Naive thymus-derived CD4-positive, alpha-beta T cell (primary cell): ENCODE measurements around the gene ANKDD1B. TPM values are rescaled to one million over a fixed set of nuclear protein-coding genes. Genes with fewer than 3 reads are reported as not detected.

Experiments used
- ATAC-seq: fragments of 150-1000 bp; cut with Tn5 transposase; 2 replicates; pipeline ENCODE4 v1.10.0; 2021; ENCODE audit warnings: mild to moderate bottlenecking, moderate library complexity
- CTCF ChIA-PET: fragments of 350-600 bp; sonication (Branson Sonifier 250); formaldehyde crosslinking; loops from one replicate; lab custom pipeline; 2021; ENCODE audit warnings: antibody characterized with exemption; lab: Charles Lee
- POLR2A ChIA-PET: fragments of 350-600 bp; sonication (Branson Sonifier 250); formaldehyde crosslinking; loops from one replicate; lab custom pipeline; 2021; ENCODE audit warnings: antibody characterized with exemption, inconsistent platforms; lab: Charles Lee
- DNase-seq, 9 donors: peaks; one replicate each; pipeline versions ENCODE4 v3.0.0 to v3.0.0-alpha.2; 2020 to 2022; ENCODE audit warnings: mixed read lengths in 1 of 9
- H3K27ac ChIP-seq: one replicate; pipeline ENCODE4 v1.7.0; 2013; ENCODE audit warnings: mild to moderate bottlenecking, low read depth, low read length, moderate library complexity
- H3K27me3 ChIP-seq, 2 donors: one replicate each; pipeline ENCODE4 v1.7.0; 2013; ENCODE audit warnings: low read length in 2 of 2, mild to moderate bottlenecking in 2 of 2, moderate library complexity in 2 of 2; ENCODE audit not compliant: control insufficient read depth in 2 of 2, insufficient read depth in 2 of 2
- H3K36me3 ChIP-seq, 3 experiments: 1 replicate in 2 of 3; 2 replicates in 1 of 3; pipeline ENCODE4 v1.7.0; 2013; ENCODE audit warnings: low read length in 3 of 3, mild to moderate bottlenecking in 3 of 3, moderate library complexity in 1 of 3; ENCODE audit not compliant: insufficient read depth in 3 of 3, control insufficient read depth in 2 of 3
- H3K4me1 ChIP-seq, 2 donors: one replicate each; pipeline ENCODE4 v1.7.0; 2013; ENCODE audit warnings: low read length in 2 of 2, mild to moderate bottlenecking in 2 of 2, moderate library complexity in 1 of 2; ENCODE audit not compliant: control insufficient read depth in 2 of 2, insufficient read depth in 2 of 2
- H3K4me3 ChIP-seq: 2 replicates; pipeline ENCODE4 v1.7.0; 2013; ENCODE audit warnings: mild to moderate bottlenecking, low read length
- H3K9me3 ChIP-seq, 3 experiments: 1 replicate in 2 of 3; 2 replicates in 1 of 3; pipeline ENCODE4 v1.7.0; 2013; ENCODE audit warnings: low read length in 3 of 3; ENCODE audit not compliant: control insufficient read depth in 2 of 3
- H3K27ac Mint-ChIP-seq, 9 donors: one replicate each; pipeline ENCODE4 v1.8.0; 2020 to 2022; ENCODE audit warnings: mixed read lengths in 9 of 9, mild to moderate bottlenecking in 8 of 9, moderate library complexity in 5 of 9, inconsistent platforms in 2 of 9
- H3K27me3 Mint-ChIP-seq, 5 donors: one replicate each; pipeline ENCODE4 v1.8.0; 2021 to 2022; ENCODE audit warnings: mixed read lengths in 5 of 5, mild to moderate bottlenecking in 1 of 5
- H3K36me3 Mint-ChIP-seq, 5 donors: one replicate each; pipeline ENCODE4 v1.8.0; 2020 to 2022; ENCODE audit warnings: mixed read lengths in 5 of 5, mild to moderate bottlenecking in 3 of 5, inconsistent platforms in 1 of 5
- H3K4me1 Mint-ChIP-seq, 7 donors: one replicate each; pipeline ENCODE4 v1.8.0; 2020 to 2022; ENCODE audit warnings: mixed read lengths in 7 of 7, mild to moderate bottlenecking in 3 of 7, inconsistent platforms in 1 of 7
- H3K4me3 Mint-ChIP-seq, 10 donors: one replicate each; pipeline ENCODE4 v1.8.0; 2020 to 2022; ENCODE audit warnings: mild to moderate bottlenecking in 10 of 10, mixed read lengths in 10 of 10, moderate library complexity in 6 of 10, inconsistent platforms in 2 of 10
- H3K9me3 Mint-ChIP-seq, 11 donors: one replicate each; pipeline ENCODE4 v1.8.0; 2020 to 2022; ENCODE audit warnings: mixed read lengths in 11 of 11, mild to moderate bottlenecking in 4 of 11, inconsistent platforms in 1 of 11, moderate library complexity in 1 of 11
- intact Hi-C, 2 donors: fragments of 100-400 bp; cut with micrococcal nuclease; formaldehyde crosslinking; loops; one replicate each; pipeline ENCODE4 v1.15.1; 2023
- polyA plus RNA-seq, 2 donors: library from polyadenylated mRNA; unstranded; fragments of 300-500 nt; fragmentation: Illumina TruSeq; gene quantifications; one replicate each; pipeline ENCODE4 v1.2.3, GENCODE V29; 2021
- total RNA-seq, 6 experiments: library from RNA in 5 of 6; stranded (reverse) in 5 of 6; gene quantifications; 1 replicate in 5 of 6; 2 replicates in 1 of 6; pipeline ENCODE4 v1.2.3 and lab custom pipeline; 2021 to 2026

ANKDD1B gene
- total and polyA plus RNA-seq, 7 experiments from 2014 or later, result 0.12 to 0.70 (median 0.36) TPM; not detected in 1

DNA sequence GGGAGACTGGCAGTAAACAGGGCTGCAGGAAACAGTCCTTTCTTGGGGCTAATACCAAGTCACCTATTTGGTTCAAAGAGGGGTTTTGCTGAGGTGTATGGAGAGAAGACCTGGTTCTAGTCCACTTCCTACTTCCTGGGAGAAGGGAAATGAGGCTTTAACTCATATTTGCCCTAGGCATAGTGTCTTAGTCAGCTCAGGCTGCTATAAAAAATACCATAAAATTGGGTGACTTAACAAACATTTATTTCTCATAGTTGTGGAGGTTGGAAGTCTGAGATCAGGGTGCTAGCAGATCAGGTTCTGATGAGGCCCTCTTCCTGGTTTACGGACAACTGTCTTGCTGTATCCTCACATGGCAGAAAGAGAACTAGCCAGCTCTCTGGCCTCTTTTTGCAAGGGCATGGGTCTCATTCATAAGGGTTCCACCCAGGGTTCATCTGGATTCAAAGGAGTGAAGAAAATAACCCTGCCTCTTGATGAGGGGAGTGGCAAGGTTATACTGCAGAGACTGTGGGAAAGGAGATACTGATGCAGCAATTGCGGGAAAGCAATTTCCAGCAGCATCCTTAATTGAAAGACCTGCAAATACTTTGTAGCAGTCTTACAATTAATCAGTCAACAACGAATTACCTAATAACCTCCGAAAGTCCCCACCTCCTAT, 40.5 kb downstream of the ANKDD1B start:
- H3K36me3 Mint-ChIP-seq, result peaks cover 0 to 4% (median 0%) of the 10 kb centered on the region in 5 donors
- no peaks in the 10 kb centered on the region for H3K27me3 ChIP-seq
- H3K4me1 Mint-ChIP-seq, result peaks cover 0 to 6% (median 0%) of the 10 kb centered on the region in 7 donors
- H3K36me3 ChIP-seq, result no peaks in the 10 kb centered on the region
- DNase-seq, result no peak
- intact Hi-C loops, result no loop called here
- peaks cover 0 to 5% (median 0%) of the 10 kb centered on the region in 5 donors for H3K27me3 Mint-ChIP-seq
- no peak for ATAC-seq
- no peak overlapping the region for H3K4me3 ChIP-seq
- no peaks in the 10 kb centered on the region for H3K4me1 ChIP-seq
- peaks cover 0 to 7% (median 2%) of the 10 kb centered on the region in 11 donors for H3K9me3 Mint-ChIP-seq
- POLR2A ChIA-PET, result no interaction called here
- no peak overlapping the region for H3K27ac Mint-ChIP-seq
- no peaks in the 10 kb centered on the region for H3K9me3 ChIP-seq
- CTCF ChIA-PET, result no interaction called here
- H3K27ac ChIP-seq, result no peak overlapping the region
- H3K4me3 Mint-ChIP-seq, result no peak overlapping the region

GRCh38 chr5:75653521-75653920, 42.3 kb downstream of the ANKDD1B start:
- peaks cover 0 to 3% (median 0%) of the 10 kb centered on the region in 11 donors for H3K9me3 Mint-ChIP-seq
- no peak overlapping the region for H3K27ac Mint-ChIP-seq
- H3K4me1 Mint-ChIP-seq, result peaks cover 0 to 5% (median 0%) of the 10 kb centered on the region in 7 donors
- H3K4me3 Mint-ChIP-seq, result no peak overlapping the region
- DNase-seq, result no peak
- no peak for ATAC-seq
- Histone ChIP-seq H3K36me3 (no peaks in the 10 kb centered on the region), H3K27me3 (no peaks in the 10 kb centered on the region), H3K27ac (no peak overlapping the region), H3K4me3 (no peak overlapping the region), H3K4me1 (no peaks in the 10 kb centered on the region), H3K9me3 (no peaks in the 10 kb centered on the region)
- peaks cover 0 to 4% (median 0%) of the 10 kb centered on the region in 5 donors for H3K36me3 Mint-ChIP-seq
- ChIA-PET CTCF (no interaction called here), POLR2A (no interaction called here)
- peaks cover 0 to 5% (median 0%) of the 10 kb centered on the region in 5 donors for H3K27me3 Mint-ChIP-seq
- intact Hi-C loops, result no loop called here

DNA sequence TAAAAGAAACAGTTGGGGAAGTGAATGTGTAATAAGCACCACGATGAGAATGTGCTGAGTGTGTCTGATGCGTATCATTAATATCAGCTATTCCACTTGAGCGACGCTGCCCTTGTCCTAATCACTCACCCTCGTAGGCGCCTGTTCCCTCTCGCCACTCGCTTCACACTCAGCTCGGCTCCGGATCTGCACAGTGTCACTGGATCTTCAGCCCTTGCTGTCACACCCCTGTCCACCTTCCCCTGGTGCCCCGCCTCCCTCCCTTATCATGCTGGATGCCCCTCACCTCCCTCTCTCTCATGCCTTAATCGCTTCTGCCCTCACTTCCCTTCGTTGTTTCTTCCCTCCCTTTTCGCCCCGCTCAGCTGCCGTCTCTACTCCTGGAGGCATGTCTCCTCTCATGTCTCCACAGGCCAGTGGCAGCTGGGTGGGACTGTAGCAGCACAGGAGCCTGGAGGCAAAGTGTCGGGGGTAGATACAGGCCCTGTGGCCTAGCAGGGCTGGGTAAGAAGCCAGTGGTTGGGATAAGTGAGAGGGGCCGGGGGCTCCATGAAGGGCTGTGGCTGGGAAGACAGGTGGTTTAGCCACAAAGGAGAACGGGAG, 43.5 kb downstream of the ANKDD1B start:
- Histone ChIP-seq H3K36me3 (no peaks in the 10 kb centered on the region), H3K27ac (no peak overlapping the region), H3K9me3 (no peaks in the 10 kb centered on the region), H3K4me3 (no peak overlapping the region), H3K27me3 (no peaks in the 10 kb centered on the region), H3K4me1 (no peaks in the 10 kb centered on the region)
- Mint-ChIP-seq H3K27me3 (peaks cover 0 to 5% (median 0%) of the 10 kb centered on the region in 5 donors), H3K4me1 (peaks cover 0 to 5% (median 0%) of the 10 kb centered on the region in 7 donors), H3K4me3 (no peak overlapping the region), H3K27ac (no peak overlapping the region), H3K9me3 (peaks cover 0 to 3% (median 0%) of the 10 kb centered on the region in 11 donors), H3K36me3 (peaks cover 0 to 4% (median 0%) of the 10 kb centered on the region in 5 donors)
- intact Hi-C loops, result no loop called here
- DNase-seq, result no peak
- POLR2A ChIA-PET, result no interaction called here
- CTCF ChIA-PET, result no interaction called here
- no peak for ATAC-seq

GRCh38 chr5:75656311-75657003, 45.2 kb downstream of the ANKDD1B start:
- DNase-seq (no peak), ATAC-seq (no peak)
- Mint-ChIP-seq H3K4me3 (peak overlapping the region in 9 of 10 donors; percentile 7 to 62 (median 49)), H3K27me3 (peaks cover 0 to 5% (median 0%) of the 10 kb centered on the region in 5 donors), H3K36me3 (peaks cover 0 to 2% (median 0%) of the 10 kb centered on the region in 5 donors), H3K9me3 (peaks cover 0 to 3% (median 0%) of the 10 kb centered on the region in 11 donors), H3K4me1 (peaks cover 0 to 7% (median 0%) of the 10 kb centered on the region in 7 donors), H3K27ac (no peak overlapping the region)
- Histone ChIP-seq H3K27ac (no peak overlapping the region), H3K36me3 (no peaks in the 10 kb centered on the region), H3K27me3 (no peaks in the 10 kb centered on the region), H3K9me3 (no peaks in the 10 kb centered on the region), H3K4me3 (no peak overlapping the region), H3K4me1 (no peaks in the 10 kb centered on the region)
- intact Hi-C loops, result no loop called here
- ChIA-PET POLR2A (interaction anchor here (0.7 kb wide), 1 partner anchor 21 kb away, joined by 3 read pairs; no protein-coding TSS in a partner anchor), CTCF (no interaction called here)

DNA sequence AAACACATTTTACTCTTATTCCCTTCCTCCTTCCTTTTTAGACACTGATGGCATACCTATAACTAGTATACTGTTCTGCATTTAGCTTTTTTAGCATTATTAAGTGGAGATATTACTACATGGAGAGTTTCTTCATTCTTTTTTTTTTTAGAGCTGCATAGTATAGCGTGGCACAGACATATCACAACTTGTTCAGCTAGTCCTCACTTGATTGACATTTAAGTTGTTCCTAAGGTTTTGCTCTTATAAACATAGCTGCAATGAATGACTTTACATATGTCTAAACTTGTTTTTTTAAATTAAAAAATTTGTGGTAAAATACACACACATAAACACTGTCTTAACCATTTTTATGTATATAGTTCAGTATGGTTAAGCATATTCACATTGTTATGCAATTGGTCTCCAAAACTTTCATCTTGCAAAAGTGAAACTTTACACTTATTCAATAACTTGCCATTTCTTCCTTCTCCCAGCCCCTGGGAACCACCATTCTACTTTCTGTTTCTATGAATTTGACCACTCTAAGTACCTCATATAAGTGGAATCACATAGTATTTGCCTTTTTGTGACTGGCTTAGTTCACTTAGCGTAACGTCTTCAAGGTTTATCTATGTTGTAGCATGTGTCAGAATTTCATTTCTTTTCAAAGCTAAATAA, 48.7 kb downstream of the ANKDD1B start:
- Mint-ChIP-seq H3K27me3 (peaks cover 0 to 3% (median 0%) of the 10 kb centered on the region in 5 donors), H3K36me3 (peaks cover 0 to 6% (median 0%) of the 10 kb centered on the region in 5 donors), H3K27ac (no peak overlapping the region), H3K4me1 (peaks cover 0 to 5% (median 0%) of the 10 kb centered on the region in 7 donors), H3K9me3 (peaks cover 0 to 3% (median 0%) of the 10 kb centered on the region in 11 donors), H3K4me3 (no peak overlapping the region)
- Histone ChIP-seq H3K36me3 (no peaks in the 10 kb centered on the region), H3K9me3 (no peaks in the 10 kb centered on the region), H3K27me3 (no peaks in the 10 kb centered on the region), H3K4me1 (no peaks in the 10 kb centered on the region), H3K27ac (no peak overlapping the region), H3K4me3 (no peak overlapping the region)
- intact Hi-C loops, result loop anchor here in 1 of 2 donors (5.0 kb wide), 1 partner anchor 862 kb away; no protein-coding TSS in a partner anchor
- CTCF ChIA-PET, result interaction anchor here (0.7 kb wide), 1 partner anchor 150 kb away, joined by 3 read pairs; no protein-coding TSS in a partner anchor
- DNase-seq (no peak), ATAC-seq (no peak)
- POLR2A ChIA-PET, result no interaction called here
